HepG2 (cell line): ENCODE data around the gene ZNF865. TPM values are rescaled to one million over a fixed set of nuclear protein-coding genes. Genes with fewer than 3 reads are reported as not detected.

Experiments used
- ATAC-seq: fragments of 200-7000 bp; cut with Tn5 transposase; 3 replicates; pipeline ENCODE4 v1.9.1; 2020; ENCODE audit warnings: mild to moderate bottlenecking, moderate library complexity
- BruUV-seq: library from RNA; stranded (reverse); fragments of 400-500 nt; replicated peaks from 2 replicates; lab custom pipeline; 2021; lab: Mats Ljungman, UMichigan
- CTCF ChIA-PET: fragments of 300-600 bp; formaldehyde crosslinking; extraction: SDS; loops from one replicate; lab custom pipeline; 2021; ENCODE audit warnings: low total read pairs, inconsistent platforms, low intra/inter-chr PET ratio; lab: Yijun Ruan, JAX
- POLR2A ChIA-PET: fragments of 350-600 bp; sonication (Branson Sonifier 250); formaldehyde crosslinking; loops from one replicate; lab custom pipeline; 2020; ENCODE audit warnings: antibody characterized with exemption, inconsistent platforms; lab: Yijun Ruan, JAX
- DNase-seq: peaks from one replicate; pipeline ENCODE4 v3.0.0-alpha.2; 2015; ENCODE audit warnings: low spot score
- FAIRE-seq: peaks from 3 replicates; lab custom pipeline; 2011; peaks lifted over from hg19 to GRCh38; lab: Jason Lieb, UNC
- H2AFZ ChIP-seq: one replicate; pipeline ENCODE4 v1.6.1; 2011; ENCODE audit warnings: low read length, inconsistent platforms
- H3K27ac ChIP-seq: fragments of 300-600 bp; 3 replicates; pipeline ENCODE4 v1.8.0; 2011; ENCODE audit warnings: mixed run types, mild to moderate bottlenecking, mixed read lengths, low read length, inconsistent platforms; ENCODE audit not compliant: insufficient read depth; ENCODE audit errors: extremely low read length
- H3K27me3 ChIP-seq, 2 experiments: fragments of 200-600 bp in 1 of 2; 2 replicates in 1 of 2; 3 replicates in 1 of 2; pipeline versions ENCODE4 v1.6.0 to v1.8.0; 2011; ENCODE audit warnings: low read length in 2 of 2, mild to moderate bottlenecking in 2 of 2, moderate library complexity in 2 of 2, inconsistent platforms in 1 of 2; ENCODE audit not compliant: insufficient read depth in 2 of 2, control insufficient read depth in 1 of 2
- H3K36me3 ChIP-seq, 2 experiments: fragments of 200-600 bp in 1 of 2; replicated peaks in 1 of 2; 2 replicates in 1 of 2; 3 replicates in 1 of 2; pipeline versions ENCODE4 v1.5.1 to v1.8.0; 2011; ENCODE audit warnings: low read length in 2 of 2, inconsistent platforms in 1 of 2; ENCODE audit not compliant: insufficient read depth in 2 of 2, control insufficient read depth in 1 of 2
- H3K4me1 ChIP-seq: 2 replicates; pipeline ENCODE4 v1.5.1; 2012; ENCODE audit warnings: low read length, inconsistent platforms; ENCODE audit not compliant: insufficient read depth
- H3K4me2 ChIP-seq: 2 replicates; pipeline ENCODE4 v1.6.0; 2011; ENCODE audit warnings: low read depth, low read length, inconsistent platforms
- H3K4me3 ChIP-seq, 3 experiments: fragments of 200-600 bp in 1 of 3; sonication (generic), shearing (Covaris generic) in 1 of 3; replicated peaks in 1 of 3; 2 replicates each; pipeline ENCODE4 v1.5.1; 2011 to 2016; ENCODE audit warnings: low read length in 3 of 3, inconsistent platforms in 2 of 3, low read depth in 2 of 3, mild to moderate bottlenecking in 2 of 3, control low read depth in 1 of 3, mixed read lengths in 1 of 3; ENCODE audit not compliant: insufficient read depth in 1 of 3
- H3K79me2 ChIP-seq: one replicate; pipeline ENCODE4 v1.6.1; 2011; ENCODE audit warnings: low read length, inconsistent platforms; ENCODE audit not compliant: insufficient read depth
- H3K9ac ChIP-seq: 2 replicates; pipeline ENCODE4 v1.6.0; 2011; ENCODE audit warnings: mild to moderate bottlenecking, low read depth, low read length, inconsistent platforms; ENCODE audit not compliant: insufficient read depth
- H3K9me3 ChIP-seq: 2 replicates; pipeline ENCODE4 v1.5.1; 2012; ENCODE audit warnings: mild to moderate bottlenecking, low read length
- H4K20me1 ChIP-seq: 2 replicates; pipeline ENCODE4 v1.6.0; 2011; ENCODE audit warnings: inconsistent platforms, mild to moderate bottlenecking, low read length, moderate library complexity; ENCODE audit not compliant: insufficient read depth
- ARNT2 ChIP-seq: sonication (generic); formaldehyde crosslinking; IDR thresholded peaks from 2 replicates; pipeline ENCODE4 v1.8.0; 2022; ENCODE audit warnings: mild to moderate bottlenecking, low read depth, missing genetic modification reagents, moderate library complexity
- CREM ChIP-seq, 2 experiments: sonication (generic) in 1 of 2; formaldehyde crosslinking in 1 of 2; IDR thresholded peaks; 2 replicates each; pipeline versions ENCODE4 v1.4.0 to v1.6.1; 2016 to 2020; ENCODE audit warnings: antibody characterized with exemption in 1 of 2, mild to moderate bottlenecking in 1 of 2, missing genetic modification reagents in 1 of 2
- DDIT3 ChIP-seq: sonication (generic); formaldehyde crosslinking; IDR thresholded peaks from 2 replicates; pipeline ENCODE4 v1.4.0; 2020; ENCODE audit warnings: mild to moderate bottlenecking, missing genetic modification reagents
- HDAC2 ChIP-seq: sonication (generic); formaldehyde crosslinking; IDR thresholded peaks from 2 replicates; pipeline ENCODE4 v1.4.0; 2020; ENCODE audit warnings: missing genetic modification reagents
- HMGXB4 ChIP-seq, 2 experiments: sonication (generic) in 1 of 2; formaldehyde crosslinking in 1 of 2; IDR thresholded peaks; 2 replicates each; pipeline versions ENCODE4 v1.4.0 to v1.6.1; 2018 to 2020; ENCODE audit warnings: missing genetic modification reagents in 2 of 2, borderline replicate concordance in 1 of 2, low read depth in 1 of 2, mild to moderate bottlenecking in 1 of 2, missing biosample characterization in 1 of 2
- HNRNPUL1 ChIP-seq: fragments of 200-400 bp; formaldehyde crosslinking; IDR thresholded peaks from 2 replicates; pipeline ENCODE4 v1.6.1; 2017; ENCODE audit warnings: low read depth, mild to moderate bottlenecking, low read length, moderate library complexity
- KLF15 ChIP-seq: sonication (generic); formaldehyde crosslinking; IDR thresholded peaks from 2 replicates; pipeline ENCODE4 v1.8.1; 2023; ENCODE audit warnings: borderline replicate concordance, mild to moderate bottlenecking, inconsistent platforms, missing genetic modification reagents, mixed read lengths
- NBN ChIP-seq: fragments of 450-650 bp; conservative IDR thresholded peaks from 2 replicates; pipeline ENCODE4 v1.6.1; 2017
- RFX5 ChIP-seq: IDR thresholded peaks from 2 replicates; pipeline ENCODE4 v1.6.1; 2011; ENCODE audit warnings: low read depth, low read length, improper control_type of control experiment
- TP53 ChIP-seq: sonication (generic); formaldehyde crosslinking; conservative IDR thresholded peaks from 2 replicates; pipeline ENCODE4 v1.4.0; 2020; ENCODE audit warnings: missing genetic modification reagents
- WIZ ChIP-seq: sonication (generic); formaldehyde crosslinking; IDR thresholded peaks from 2 replicates; pipeline ENCODE4 v1.5.1; 2020; ENCODE audit warnings: mild to moderate bottlenecking, missing genetic modification reagents
- ZBTB37 ChIP-seq: sonication (generic); formaldehyde crosslinking; IDR thresholded peaks from 2 replicates; pipeline ENCODE4 v1.4.0; 2020; ENCODE audit warnings: mild to moderate bottlenecking, missing genetic modification reagents
- ZFP91 ChIP-seq: sonication (generic); formaldehyde crosslinking; IDR thresholded peaks from 2 replicates; pipeline ENCODE4 v1.9.0; 2022; ENCODE audit warnings: missing genetic modification reagents, mild to moderate bottlenecking, borderline replicate concordance
- ZNF282 ChIP-seq: fragments of 450-650 bp; IDR thresholded peaks from 2 replicates; pipeline ENCODE4 v1.6.1; 2018; ENCODE audit not compliant: partially characterized antibody
- ZNF335 ChIP-seq: sonication (generic); formaldehyde crosslinking; IDR thresholded peaks from 2 replicates; pipeline ENCODE4 v1.4.0; 2020; ENCODE audit warnings: missing genetic modification reagents
- ZNF441 ChIP-seq: sonication (generic); formaldehyde crosslinking; IDR thresholded peaks from 2 replicates; pipeline ENCODE4 v1.7.0; 2021; ENCODE audit warnings: missing genetic modification reagents, borderline replicate concordance
- ZNF616 ChIP-seq: sonication (generic); formaldehyde crosslinking; IDR thresholded peaks from 2 replicates; pipeline ENCODE4 v1.5.0; 2020; ENCODE audit warnings: low read depth, mild to moderate bottlenecking, missing genetic modification reagents
- ZNF747 ChIP-seq: sonication (generic); formaldehyde crosslinking; IDR thresholded peaks from 2 replicates; pipeline ENCODE4 v1.8.1; 2023; ENCODE audit warnings: missing genetic modification reagents, mild to moderate bottlenecking, borderline replicate concordance
- ZNF878 ChIP-seq: sonication (generic); formaldehyde crosslinking; IDR thresholded peaks from 2 replicates; pipeline ENCODE4 v1.8.1; 2023; ENCODE audit warnings: mild to moderate bottlenecking, missing genetic modification reagents, moderate library complexity
- WGBS: methylation state at CpG from one replicate; pipeline ENCODE4 v1.1.6; 2017; ENCODE audit warnings: low lambda C conversion rate; 5-methylcytosine and 5-hydroxymethylcytosine counted together
- in situ Hi-C: cut with HindIII; loops from 2 replicates; pipeline ENCODE4 v1.10.0; 2017; ENCODE audit warnings: low pct_unique_long_range_greater_than_20kb; ENCODE audit not compliant: extremely low pct_ligation_motif_present
- intact Hi-C: fragments of 100-400 bp; cut with micrococcal nuclease; formaldehyde crosslinking; loops from one replicate; pipeline ENCODE4 v1.10.0; 2022; ENCODE audit not compliant: unreplicated experiment
- polyA plus RNA-seq, 8 experiments: library from polyadenylated mRNA; depleted of rRNA in 3 of 8; stranded (reverse) in 7 of 8; unstranded in 1 of 8; fragments of >200 nt; fragmentation: Illumina TruSeq in 4 of 8; extraction: Trizol in 4 of 8; gene quantifications; 2 replicates each; pipeline versions ENCODE4 v1.2.1 to v1.2.3, GENCODE V29; 2011 to 2016; ENCODE audit warnings: low read depth in 4 of 8, missing spikeins in 1 of 8, mixed read lengths in 1 of 8; ENCODE audit not compliant: insufficient read depth in 1 of 8
- total RNA-seq, 5 experiments: library from RNA; depleted of rRNA; stranded (reverse); fragments of >200 nt; fragmentation: Illumina TruSeq; extraction: Trizol; gene quantifications; 2 replicates each; pipeline ENCODE4 v1.2.3, GENCODE V29; 2016; ENCODE audit warnings: low read depth in 1 of 5

ZNF865 gene
- total and polyA plus RNA-seq, 2 of the 13 experiments (the other 11 are each of a cell fraction or from before 2014, with no cell fraction given): 0.93 to 1.0 TPM

- peak; percentile 86 for ATAC-seq
- TF ChIP-seq HNRNPUL1: no peak
- TF ChIP-seq ZNF441: 0 out of 2 replicates have a peak, but pooled peaks have one; percentile 7
- no peak for TF ChIP-seq KLF15 (CRISPR knock-in tag)
- no peak for TF ChIP-seq NBN
- TF ChIP-seq TP53: no peak
- TF ChIP-seq ZFP91: peak; percentile 89; the same call in 1 of the 2 replicates
- TF ChIP-seq ZBTB37 (CRISPR knock-in tag): no peak
- TF ChIP-seq ZNF878 (CRISPR knock-in tag): no peak
- no peak for TF ChIP-seq ZNF747 (CRISPR knock-in tag)
- TF ChIP-seq ARNT2 (CRISPR knock-in tag): no peak
- TF ChIP-seq DDIT3 (CRISPR knock-in tag): no peak
- TF ChIP-seq ZNF616 (CRISPR knock-in tag): no peak
- TF ChIP-seq CREM (IDR thresholded peaks at IDR 0.05): peak; percentile 93
- no peak for TF ChIP-seq CREM (CRISPR knock-in tag; IDR thresholded peaks at IDR 0.05)
- no peak for TF ChIP-seq RFX5
- peak in 1 of 2 experiments; percentile 67; a peak in 2 of 4 replicates for TF ChIP-seq HMGXB4 (CRISPR knock-in tag; IDR thresholded peaks at IDR 0.05; ENCODE audit: borderline replicate concordance in 1 of 2, low read depth in 1 of 2)
- TF ChIP-seq HDAC2: no peak
- no peak for TF ChIP-seq ZNF282
- no peak for TF ChIP-seq WIZ
- peak; percentile 65; the same call in 1 of the 2 replicates for TF ChIP-seq ZNF335 (CRISPR knock-in tag)
Measured at GRCh38 chr19:55599468-55599841, 6.0 kb upstream of the ZNF865 start, which contains the start of gene FIZ1. Gene FIZ1, minus strand, starts transcription at chr19:55599517. Its CDS starts 1,652 bp downstream, at chr19:55597865.

More at GRCh38 chr19:55599468-55599841, 6.0 kb upstream of the ZNF865 start, which contains the start of gene FIZ1:
- Histone ChIP-seq H3K4me1 (peaks cover 37% of the 10 kb centered on the region), H3K27ac (peak within 1 kb of the TSS; percentile 98), H2AFZ (peak within 1 kb of the TSS; percentile 98), H3K4me3 (peak within 1 kb of the TSS; percentile 73 to 94 (median 90)), H3K9ac (peak within 1 kb of the TSS; percentile 97), H3K27me3 (no peaks in the 10 kb centered on the region; a peak in 1 of 5 replicates), H4K20me1 (0 out of 2 replicates have a peak, but pooled peaks cover 6% of the 10 kb centered on the region), H3K4me2 (peak within 1 kb of the TSS; percentile 88), H3K36me3 (peaks cover 7 to 28% of the 10 kb centered on the region in 2 experiments; a peak in 4 of 5 replicates), H3K9me3 (no peaks in the 10 kb centered on the region), H3K79me2 (peaks cover 2% of the 10 kb centered on the region)
- BruUV-seq: no TSS peak
- DNase-seq (peak; percentile 98), FAIRE-seq (peak; percentile 81)
- in situ Hi-C loops (no loop called here), intact Hi-C loops (loop anchor here (2.0 kb wide), 1 partner anchor 19 kb away; the partner anchor contains the start of gene ZNF579)
- ChIA-PET CTCF (no interaction called here), POLR2A (interaction anchor here (0.6 to 4.9 kb wide), 30 partner anchors 10 to 482 kb away, joined by 3 to 66 read pairs (median 6); partner anchors contain the start of genes HSPBP1, ISOC2, PPP1R12C and PPP6R1)
- under 1% methylated on average over 22 of the region's 23 CpGs for WGBS
